OCI-LY7 (cell line): ENCODE data around the gene PFKFB3. TPM values are rescaled to one million over a fixed set of nuclear protein-coding genes. Genes with fewer than 3 reads are reported as not detected.

Experiments used
- BruUV-seq: library from RNA; stranded (reverse); fragments of 400-500 nt; replicated peaks from 2 replicates; lab custom pipeline; 2021; lab: Mats Ljungman, UMichigan
- CTCF ChIA-PET: fragments of 300-600 bp; sonication (Branson Sonifier 250); formaldehyde crosslinking; loops from one replicate; lab custom pipeline; 2022; ENCODE audit warnings: antibody characterized with exemption; ENCODE audit not compliant: unreplicated experiment; lab: Charles Lee
- POLR2A ChIA-PET: fragments of 300-600 bp; sonication (Branson Sonifier 250); formaldehyde crosslinking; loops from one replicate; lab custom pipeline; 2022; ENCODE audit warnings: antibody characterized with exemption; lab: Charles Lee
- DNase-seq: peaks from one replicate; pipeline ENCODE4 v3.0.0-alpha.2; 2015; ENCODE audit warnings: low spot score
- H2AFZ ChIP-seq: fragments of 200-600 bp; sonication (generic), shearing (Covaris generic); 2 replicates; pipeline ENCODE4 v1.6.1; 2014; ENCODE audit warnings: mild to moderate bottlenecking, antibody characterized with exemption, low read length, moderate library complexity
- H3K27ac ChIP-seq: fragments of 200-600 bp; sonication (generic); 2 replicates; pipeline ENCODE4 v1.5.1; 2014; ENCODE audit warnings: mixed run types, low read depth, mild to moderate bottlenecking, moderate library complexity, low read length, inconsistent platforms; ENCODE audit not compliant: poor library complexity, severe bottlenecking
- H3K36me3 ChIP-seq: fragments of 200-600 bp; sonication (generic); 2 replicates; pipeline ENCODE4 v1.6.1; 2014; ENCODE audit warnings: mild to moderate bottlenecking, antibody characterized with exemption, low read length, moderate library complexity, mixed read lengths; ENCODE audit not compliant: insufficient read depth
- H3K4me1 ChIP-seq: fragments of 200-600 bp; sonication (generic); 2 replicates; pipeline ENCODE4 v1.5.1; 2014; ENCODE audit warnings: mild to moderate bottlenecking, low read length; ENCODE audit not compliant: insufficient read depth, poor library complexity, severe bottlenecking
- H3K4me2 ChIP-seq: fragments of 200-600 bp; sonication (generic); 2 replicates; pipeline ENCODE4 v1.6.1; 2014; ENCODE audit warnings: mild to moderate bottlenecking, low read length
- H3K4me3 ChIP-seq: fragments of 200-600 bp; sonication (generic); 2 replicates; pipeline ENCODE4 v1.5.1; 2014; ENCODE audit warnings: mild to moderate bottlenecking, low read depth, low read length; ENCODE audit not compliant: poor library complexity, severe bottlenecking
- H3K79me2 ChIP-seq: fragments of 200-600 bp; sonication (generic); 2 replicates; pipeline ENCODE4 v1.6.1; 2016; ENCODE audit warnings: low read depth, mild to moderate bottlenecking, low read length, moderate library complexity, mixed read lengths; ENCODE audit not compliant: insufficient read depth
- H3K9me2 ChIP-seq: fragments of 200-600 bp; sonication (generic); 2 replicates; pipeline ENCODE4 v1.6.1; 2016; ENCODE audit warnings: mild to moderate bottlenecking, low read length, mixed read lengths; ENCODE audit not compliant: insufficient read depth
- H3K9me3 ChIP-seq: fragments of 200-600 bp; sonication (generic); 2 replicates; pipeline ENCODE4 v1.6.1; 2014; ENCODE audit warnings: mild to moderate bottlenecking, mixed run types, low read length, mixed read lengths
- H4K20me1 ChIP-seq: fragments of 200-600 bp; sonication (generic); 2 replicates; pipeline ENCODE4 v1.6.1; 2014; ENCODE audit warnings: mild to moderate bottlenecking, antibody characterized with exemption, low read length, moderate library complexity, mixed read lengths; ENCODE audit not compliant: insufficient read depth
- EZH2phosphoT487 ChIP-seq: fragments of 200-600 bp; sonication (generic); IDR thresholded peaks from 2 replicates; pipeline ENCODE4 v1.6.1; 2018; ENCODE audit warnings: low read depth, borderline replicate concordance, mild to moderate bottlenecking, mixed run types, antibody characterized with exemption, low read length, moderate library complexity, mixed read lengths
- intact Hi-C: fragments of 100-400 bp; cut with micrococcal nuclease; formaldehyde crosslinking; loops from one replicate; pipeline ENCODE4 v1.10.0; 2022; ENCODE audit not compliant: unreplicated experiment
- total RNA-seq, 2 experiments: library from RNA; depleted of rRNA in 1 of 2; stranded (reverse); fragments of >200 nt in 1 of 2; shearing (Covaris generic) in 1 of 2; gene quantifications; 2 replicates each; pipeline ENCODE4 v1.2.3, GENCODE V29; 2014 to 2022
- TF ChIP-seq, protein P1 (sequence below): fragments of 200-600 bp; sonication (generic); conservative IDR thresholded peaks from 2 replicates; pipeline ENCODE4 v1.5.1; 2014; ENCODE audit warnings: mild to moderate bottlenecking, antibody characterized with exemption, low read length, moderate library complexity, mixed read lengths

PFKFB3 gene
- total RNA-seq, 2 experiments from 2014 or later, result 33.7 to 50.7 TPM

GRCh38 chr10:6167456-6167855 is 35.3 kb upstream of the PFKFB3 start:
- H3K4me2 ChIP-seq, result no peak overlapping the region
- peaks cover 63% of the 10 kb centered on the region for H3K79me2 ChIP-seq
- DNase-seq, result no peak
- H2AFZ ChIP-seq, result no peak overlapping the region
- H4K20me1 ChIP-seq, result peaks cover 16% of the 10 kb centered on the region; the same call in 1 of the 2 replicates
- peaks cover 34% of the 10 kb centered on the region for H3K36me3 ChIP-seq
- H3K4me3 ChIP-seq, result no peak overlapping the region
- peaks cover 23% of the 10 kb centered on the region for H3K4me1 ChIP-seq
- BruUV-seq, result no TSS peak
- intact Hi-C loops, result no loop called here
- H3K9me2 ChIP-seq, result no peaks in the 10 kb centered on the region
- no peak overlapping the region for H3K27ac ChIP-seq
- ChIA-PET CTCF (no interaction called here), POLR2A (interaction anchor here (0.6 to 1.9 kb wide), 2 partner anchors 13 to 176 kb away, joined by 3 to 9 read pairs; no protein-coding TSS in a partner anchor)
- TF ChIP-seq, protein P1, sequence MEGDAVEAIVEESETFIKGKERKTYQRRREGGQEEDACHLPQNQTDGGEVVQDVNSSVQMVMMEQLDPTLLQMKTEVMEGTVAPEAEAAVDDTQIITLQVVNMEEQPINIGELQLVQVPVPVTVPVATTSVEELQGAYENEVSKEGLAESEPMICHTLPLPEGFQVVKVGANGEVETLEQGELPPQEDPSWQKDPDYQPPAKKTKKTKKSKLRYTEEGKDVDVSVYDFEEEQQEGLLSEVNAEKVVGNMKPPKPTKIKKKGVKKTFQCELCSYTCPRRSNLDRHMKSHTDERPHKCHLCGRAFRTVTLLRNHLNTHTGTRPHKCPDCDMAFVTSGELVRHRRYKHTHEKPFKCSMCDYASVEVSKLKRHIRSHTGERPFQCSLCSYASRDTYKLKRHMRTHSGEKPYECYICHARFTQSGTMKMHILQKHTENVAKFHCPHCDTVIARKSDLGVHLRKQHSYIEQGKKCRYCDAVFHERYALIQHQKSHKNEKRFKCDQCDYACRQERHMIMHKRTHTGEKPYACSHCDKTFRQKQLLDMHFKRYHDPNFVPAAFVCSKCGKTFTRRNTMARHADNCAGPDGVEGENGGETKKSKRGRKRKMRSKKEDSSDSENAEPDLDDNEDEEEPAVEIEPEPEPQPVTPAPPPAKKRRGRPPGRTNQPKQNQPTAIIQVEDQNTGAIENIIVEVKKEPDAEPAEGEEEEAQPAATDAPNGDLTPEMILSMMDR, result no peak
- no peak for TF ChIP-seq EZH2phosphoT487
- no peaks in the 10 kb centered on the region for H3K9me3 ChIP-seq

GRCh38 chr10:6168084-6168483 is 34.6 kb upstream of the PFKFB3 start:
- ChIA-PET POLR2A (interaction anchor here (1.9 kb wide), 1 partner anchor 14 kb away, joined by 9 read pairs; no protein-coding TSS in a partner anchor), CTCF (no interaction called here)
- Histone ChIP-seq H3K79me2 (peaks cover 57% of the 10 kb centered on the region), H2AFZ (no peak overlapping the region), H3K4me1 (peaks cover 17% of the 10 kb centered on the region), H3K4me2 (no peak overlapping the region), H3K4me3 (no peak overlapping the region), H3K9me2 (no peaks in the 10 kb centered on the region), H3K9me3 (no peaks in the 10 kb centered on the region), H3K27ac (no peak overlapping the region), H4K20me1 (peaks cover 16% of the 10 kb centered on the region; the same call in 1 of the 2 replicates), H3K36me3 (peaks cover 34% of the 10 kb centered on the region)
- BruUV-seq, result no TSS peak
- intact Hi-C loops, result no loop called here
- DNase-seq, result no peak
- TF ChIP-seq EZH2phosphoT487, result no peak
- TF ChIP-seq, protein P1, result no peak

DNA sequence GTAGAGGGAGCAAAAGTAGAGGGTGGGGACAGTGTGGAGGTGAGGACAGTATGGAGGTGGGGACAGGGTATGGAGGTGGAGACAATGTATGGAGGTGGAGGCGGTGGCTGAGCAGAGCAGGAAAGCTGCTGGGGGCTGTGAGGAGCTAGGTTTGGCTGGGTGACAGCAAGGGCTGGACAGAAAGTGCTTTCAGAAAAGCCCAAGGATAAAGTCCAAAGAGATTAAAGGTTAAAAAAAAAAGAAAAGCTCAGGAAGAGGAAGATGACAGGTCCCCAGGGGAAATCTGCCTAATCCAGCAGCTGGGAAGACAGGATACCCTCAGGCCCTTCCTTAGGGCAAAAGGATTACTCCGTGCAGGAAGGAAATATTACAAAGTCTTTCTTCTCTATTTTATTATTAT is 32.1 kb upstream of the PFKFB3 start:
- Histone ChIP-seq H3K9me3 (no peaks in the 10 kb centered on the region), H2AFZ (no peak overlapping the region), H3K4me1 (peaks cover 1% of the 10 kb centered on the region), H3K36me3 (peaks cover 30% of the 10 kb centered on the region), H3K27ac (no peak overlapping the region), H4K20me1 (0 out of 2 replicates have a peak, but pooled peaks cover 10% of the 10 kb centered on the region), H3K4me2 (no peak overlapping the region), H3K4me3 (no peak overlapping the region), H3K9me2 (no peaks in the 10 kb centered on the region), H3K79me2 (peaks cover 38% of the 10 kb centered on the region)
- ChIA-PET POLR2A (interaction anchor here (0.6 to 1.2 kb wide), 2 partner anchors 116 to 177 kb away, joined by 4 read pairs; no protein-coding TSS in a partner anchor), CTCF (no interaction called here)
- intact Hi-C loops, result no loop called here
- no peak for DNase-seq
- no TSS peak for BruUV-seq
- TF ChIP-seq, protein P1, result no peak
- no peak for TF ChIP-seq EZH2phosphoT487
